A204.1 (cell line): Measurements from ENCODE around the gene ERGIC1.
"Not testable (repeated sequence)": the region's sequence is repeated elsewhere in the genome, so short reads cannot be mapped to it uniquely, and the experiment has no call there.

Experiments
- FAIRE-seq: peaks from 2 replicates; lab custom pipeline; 2012; peaks lifted over from hg19 to GRCh38; lab: Jason Lieb, UNC

ERGIC1 gene

DNA sequence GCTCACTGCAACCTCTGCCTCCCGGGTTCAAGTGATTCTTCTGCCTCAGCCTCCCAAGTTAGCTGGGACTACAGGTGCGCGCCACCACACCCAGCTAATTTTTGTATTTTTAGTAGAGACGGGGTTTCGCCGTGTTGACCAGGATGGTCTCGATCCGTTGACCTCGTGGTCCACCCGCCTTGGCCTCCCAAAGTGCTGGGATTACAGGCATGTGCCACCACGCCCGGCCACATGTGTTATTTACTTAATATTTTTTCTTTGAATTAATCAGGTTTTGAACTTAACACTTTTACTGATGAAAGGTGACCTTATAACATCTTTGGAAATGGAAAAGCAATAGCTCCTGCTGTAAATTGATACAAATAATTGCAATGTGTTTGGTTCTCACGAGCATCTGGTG, 13.5 kb downstream of the ERGIC1 start:
- not testable (repeated sequence) for FAIRE-seq

DNA sequence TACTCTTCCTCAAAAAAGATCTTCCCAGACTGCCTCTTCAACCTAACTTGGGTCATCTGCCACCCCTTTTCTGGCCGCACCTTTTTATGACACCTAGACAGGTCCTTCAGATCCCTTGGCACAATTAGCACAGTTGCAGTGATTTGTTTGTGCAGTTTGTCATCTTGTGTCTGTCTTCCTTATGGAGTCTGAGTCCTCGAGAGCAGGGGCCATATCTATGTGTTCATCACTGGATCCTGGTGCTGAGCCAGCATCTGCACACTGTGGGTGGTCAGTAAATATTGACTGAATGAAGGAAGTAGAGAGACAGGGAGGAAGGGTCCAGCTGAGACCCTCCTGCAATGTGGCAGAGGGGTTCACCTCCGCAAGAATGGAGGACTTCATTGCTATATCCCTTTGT, 14.4 kb downstream of the ERGIC1 start:
- FAIRE-seq = no peak

DNA sequence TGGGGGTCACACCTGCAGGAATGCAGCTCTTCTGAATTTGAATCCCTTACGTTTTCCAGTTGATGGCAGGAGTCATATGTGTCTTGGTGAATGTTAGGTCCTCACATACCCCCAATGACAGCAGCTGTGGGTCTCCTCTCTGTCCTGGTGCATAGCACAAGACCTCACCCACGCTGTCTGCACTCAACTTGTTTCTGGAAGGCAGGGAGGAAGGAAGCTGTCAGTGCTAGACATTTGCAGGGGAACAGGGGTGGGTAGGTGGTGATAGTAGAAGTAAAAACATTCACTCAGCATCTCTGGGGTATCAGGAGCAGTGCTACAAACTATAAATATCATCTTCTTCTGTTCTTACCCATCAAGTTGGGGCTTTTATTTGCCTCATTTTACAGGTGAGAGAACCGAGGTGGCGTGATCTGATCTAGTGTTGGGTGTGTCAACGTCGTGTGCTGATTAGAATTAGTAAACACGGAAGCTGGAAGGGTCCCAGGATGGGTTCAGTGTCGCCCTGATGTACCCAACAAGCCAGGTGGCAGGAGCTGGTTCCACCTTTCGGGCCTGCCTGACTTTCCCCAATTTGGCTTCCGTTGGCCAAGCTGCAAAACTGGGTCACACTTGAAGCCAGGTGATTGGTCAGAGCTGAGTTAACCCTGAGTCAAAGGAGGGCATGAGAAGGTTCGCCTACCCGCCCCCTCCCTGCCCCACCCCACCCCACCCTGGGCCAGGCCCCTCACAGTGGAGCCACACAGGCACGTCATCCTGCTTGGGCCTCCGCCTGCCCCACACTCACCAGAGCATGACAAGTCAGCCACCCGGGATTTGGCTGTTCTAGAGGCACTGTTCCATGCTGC, 15.8 kb downstream of the ERGIC1 start:
- no peak for FAIRE-seq

DNA sequence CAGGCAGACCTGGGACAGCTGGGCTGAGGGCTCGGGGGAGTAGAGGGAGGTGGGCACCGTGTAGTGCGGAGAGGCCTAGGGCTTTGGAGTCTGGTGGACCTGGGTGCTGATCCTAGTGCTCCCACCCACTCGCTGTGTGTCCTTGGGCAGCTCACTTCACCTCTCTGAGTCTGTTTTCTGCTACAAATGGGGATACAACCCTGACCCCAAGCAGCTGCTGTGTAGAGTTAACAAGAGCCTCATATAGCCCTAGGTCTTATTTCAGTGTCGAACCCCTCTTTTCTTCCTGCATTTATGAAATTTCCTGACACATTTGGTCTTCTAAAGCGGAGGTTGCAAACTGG, 16.4 kb downstream of the ERGIC1 start:
- FAIRE-seq = no peak

DNA sequence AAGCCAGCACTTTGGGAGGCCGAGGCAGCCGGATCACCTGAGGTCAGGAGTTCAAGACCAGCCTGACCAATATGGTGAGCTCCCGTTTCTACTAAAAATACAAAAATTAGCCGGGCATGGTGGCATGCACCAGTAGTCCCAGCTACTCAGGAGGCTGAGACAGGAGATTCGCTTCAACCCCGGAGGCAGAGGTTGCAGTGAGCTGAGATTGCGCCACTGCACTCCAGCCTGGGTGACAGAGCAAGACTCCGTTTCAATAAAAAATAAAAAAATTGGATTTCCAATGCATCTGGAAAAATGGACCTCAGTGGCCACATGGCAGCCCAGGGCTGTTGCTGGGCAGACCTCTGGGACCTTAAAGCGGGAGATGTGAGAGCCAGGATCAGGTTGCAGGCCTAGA, 17.2 kb downstream of the ERGIC1 start:
- FAIRE-seq = not testable (repeated sequence)

DNA sequence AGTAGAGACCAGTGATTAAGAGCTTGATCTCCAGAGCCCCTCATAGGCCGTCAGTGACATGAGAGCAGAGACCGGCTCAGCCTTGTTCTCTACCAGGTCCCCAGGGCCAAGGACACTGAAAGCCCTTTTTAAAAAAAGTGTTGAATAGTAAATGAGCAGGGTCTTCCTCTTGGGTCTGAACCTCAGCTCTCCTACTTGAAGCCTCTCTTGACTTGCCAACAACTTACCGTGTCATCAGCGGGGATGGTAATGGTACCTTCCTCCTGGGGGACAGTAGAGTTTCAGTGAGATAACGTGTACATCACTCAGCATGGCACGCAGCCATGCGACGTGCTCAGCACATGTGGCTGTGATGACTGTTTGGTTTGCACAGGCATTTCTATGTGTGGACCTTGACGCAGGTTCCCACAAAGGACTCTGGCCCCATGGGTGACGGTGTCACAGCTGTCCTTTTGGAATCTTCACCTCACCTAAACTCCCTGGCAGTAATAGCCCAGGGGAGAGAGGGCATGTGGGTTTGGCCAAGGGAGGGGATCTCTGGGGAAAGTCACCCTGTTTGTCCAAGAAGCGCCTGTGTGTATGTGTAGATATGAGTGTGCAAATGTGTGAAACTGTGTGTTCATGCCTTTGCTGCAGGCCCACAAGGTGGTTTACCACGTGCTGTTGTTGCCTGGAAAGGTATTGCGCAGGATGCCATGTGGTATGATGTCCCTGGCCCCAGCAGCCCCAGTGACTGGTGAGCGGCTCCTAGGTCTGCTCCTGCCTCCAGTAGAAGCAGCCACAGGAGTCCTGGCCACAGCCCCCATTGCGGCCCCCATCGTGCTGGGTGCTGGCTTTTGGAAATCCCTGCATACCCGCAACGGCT, 18.7 kb downstream of the ERGIC1 start:
- FAIRE-seq = no peak

DNA sequence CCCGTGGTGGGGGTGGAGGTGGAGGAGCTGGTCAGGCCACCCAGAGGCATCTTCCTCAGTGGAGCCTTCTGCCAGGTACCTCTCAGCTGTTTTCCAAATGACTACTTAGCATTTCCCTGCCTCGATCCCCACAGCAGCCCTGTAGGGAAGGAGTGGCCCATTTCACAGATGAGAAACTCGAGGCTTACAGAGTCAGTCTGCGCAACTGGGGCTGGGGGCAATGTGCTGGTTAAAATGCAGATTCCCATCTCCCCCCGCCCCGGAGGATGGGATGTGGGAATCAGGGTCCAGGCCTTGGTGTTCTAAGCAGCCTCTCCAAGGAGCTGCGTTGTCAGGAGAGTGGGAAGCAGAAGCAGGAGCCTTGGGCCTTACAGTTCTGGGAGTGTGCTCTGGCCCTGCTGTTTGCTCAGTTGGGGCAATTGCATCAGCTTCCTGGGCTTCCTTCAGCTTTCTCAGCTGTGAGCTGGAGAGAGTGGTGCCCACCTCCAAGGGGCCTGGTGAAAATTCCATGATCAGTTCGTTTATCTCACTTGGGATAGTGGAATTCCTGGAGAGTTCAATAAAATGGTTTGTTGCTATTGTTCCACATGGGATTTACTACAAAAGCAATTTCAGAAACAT, 19.4 kb downstream of the ERGIC1 start:
- no peak for FAIRE-seq

DNA sequence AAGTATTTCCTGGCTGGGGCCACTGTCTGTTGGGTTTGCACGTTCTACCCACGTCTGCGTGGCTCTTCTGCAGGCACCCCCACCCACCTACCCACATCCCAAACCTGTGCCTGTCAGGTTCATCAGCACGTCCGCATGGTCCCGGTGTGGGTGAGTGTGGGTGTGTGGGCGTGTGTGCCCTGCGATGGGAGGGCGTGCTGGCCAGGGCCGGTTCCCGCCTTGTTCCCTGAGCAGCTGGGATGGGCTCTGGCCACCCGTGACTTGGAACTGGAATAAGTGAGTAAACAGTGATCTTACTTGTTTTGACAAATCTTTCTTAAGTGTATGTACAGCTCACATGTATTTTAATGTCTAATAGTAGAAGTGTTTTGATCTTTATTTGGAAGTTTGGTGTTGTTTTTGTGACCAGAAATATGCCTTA, 20.4 kb downstream of the ERGIC1 start:
- no peak for FAIRE-seq

DNA sequence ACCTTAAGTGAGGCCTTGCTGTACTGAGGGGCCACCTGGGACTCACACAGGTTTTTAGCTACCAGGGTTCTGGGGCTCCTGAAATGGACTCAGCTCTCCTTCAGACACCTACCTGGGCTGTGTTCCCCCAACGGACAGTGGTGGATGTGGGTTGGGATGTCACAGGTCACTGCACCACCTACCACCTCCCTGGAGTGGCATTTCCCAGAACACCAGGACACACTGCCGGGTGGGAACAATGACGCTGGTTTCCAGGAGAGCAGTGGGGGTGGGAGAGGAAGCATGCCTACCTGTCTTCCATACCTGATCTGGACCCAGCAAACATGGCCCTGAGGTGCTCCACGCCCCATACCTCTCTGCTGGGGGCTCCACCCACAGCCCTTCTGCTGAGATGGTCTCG, 20.9 kb downstream of the ERGIC1 start:
- no peak for FAIRE-seq

DNA sequence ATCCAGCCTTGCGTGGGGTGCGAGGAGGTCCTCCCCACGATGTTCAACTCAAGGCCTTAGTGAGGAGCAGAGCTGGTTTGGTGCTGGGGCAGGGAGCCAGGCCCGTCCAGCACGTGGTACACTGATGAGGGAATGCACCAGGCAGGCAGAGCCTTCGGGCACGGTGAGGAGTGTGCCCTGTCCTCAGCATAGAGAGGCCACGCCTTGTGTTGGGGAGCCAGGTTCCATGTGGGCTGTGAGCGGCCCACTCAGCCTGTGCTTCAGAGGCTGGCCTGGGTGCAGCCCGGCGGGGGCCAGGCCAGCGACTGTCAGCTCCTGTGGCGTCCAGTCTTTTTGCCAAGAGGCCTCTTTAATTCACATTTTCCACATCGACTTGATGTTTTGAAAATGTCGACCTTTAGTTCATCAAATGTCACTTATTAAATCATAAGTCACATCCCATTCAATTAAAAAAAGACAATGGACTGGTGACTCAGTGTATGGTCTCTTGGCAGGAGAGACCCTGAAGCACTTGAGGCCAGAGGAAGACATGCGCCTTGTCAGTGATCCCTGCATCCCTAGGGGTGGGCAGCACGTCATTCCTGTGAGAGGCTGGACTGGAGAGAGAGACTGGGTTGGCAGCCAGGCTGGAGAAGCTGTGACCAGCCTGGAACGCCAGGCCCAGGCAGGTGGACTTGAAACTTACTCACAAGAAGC, 21.7 kb downstream of the ERGIC1 start:
- no peak for FAIRE-seq

DNA sequence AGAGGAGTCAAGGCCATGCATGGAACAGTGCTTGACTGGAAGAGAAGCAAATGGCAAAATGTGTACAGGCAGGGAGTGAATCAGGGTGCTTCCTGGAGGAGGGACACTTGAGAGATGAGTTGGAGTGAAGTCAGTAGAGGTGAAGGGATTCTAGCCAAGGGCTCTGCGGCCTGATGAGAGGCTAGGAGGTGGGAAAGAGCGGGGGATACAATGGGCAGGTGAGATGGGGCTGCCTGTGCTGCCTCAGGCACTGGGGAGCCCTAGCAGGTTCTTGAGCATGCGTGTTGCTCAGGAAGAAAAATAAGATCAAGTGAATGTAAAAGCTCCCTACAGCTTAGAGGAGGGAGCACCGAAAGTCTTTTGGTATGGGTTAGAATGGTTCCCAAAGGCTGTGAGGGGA, 22.3 kb downstream of the ERGIC1 start:
- no peak for FAIRE-seq

DNA sequence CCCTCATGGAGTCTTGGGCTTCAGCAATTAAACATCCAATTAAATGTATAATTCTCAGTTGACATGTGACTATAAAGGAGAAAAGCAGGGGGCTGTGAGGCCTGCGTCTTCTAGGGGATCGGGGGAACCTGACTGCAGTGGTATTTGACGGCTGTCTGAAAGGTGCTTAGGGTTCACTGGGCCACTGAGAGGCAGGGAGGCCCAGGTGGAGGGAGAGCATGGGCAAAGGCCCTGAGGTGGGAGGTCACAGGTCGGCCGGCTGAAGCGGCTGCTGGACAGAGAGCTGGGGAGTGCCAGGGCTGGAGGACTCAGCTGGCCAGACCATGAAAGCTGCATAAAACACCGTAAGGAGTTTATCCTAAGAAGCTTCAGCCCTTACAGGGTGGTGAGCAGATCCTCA, 23.9 kb downstream of the ERGIC1 start:
- no peak for FAIRE-seq

DNA sequence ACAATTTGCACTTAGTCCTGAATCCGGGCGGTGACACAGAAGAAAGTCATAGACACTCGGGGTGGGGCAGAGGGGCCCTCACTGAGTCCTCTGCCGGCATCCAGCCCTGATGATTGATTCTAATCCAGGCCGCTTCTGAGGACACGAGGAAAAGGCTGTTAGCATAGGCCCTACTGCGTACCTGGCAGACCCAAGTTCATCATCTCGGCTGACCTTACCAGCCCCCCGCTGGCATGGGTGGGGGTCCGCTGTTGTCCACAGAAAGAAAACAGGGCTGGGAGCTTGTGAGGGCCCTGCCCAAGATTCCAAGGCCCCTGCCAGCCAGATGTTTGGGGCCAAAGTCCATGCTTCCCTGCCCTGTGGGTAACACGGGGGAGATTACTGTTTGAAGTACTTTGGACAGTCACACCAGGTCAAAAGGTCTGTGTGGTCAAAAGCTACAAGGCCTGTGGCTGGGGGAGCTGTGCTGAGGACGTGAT, 24.5 kb downstream of the ERGIC1 start:
- FAIRE-seq = no peak

DNA sequence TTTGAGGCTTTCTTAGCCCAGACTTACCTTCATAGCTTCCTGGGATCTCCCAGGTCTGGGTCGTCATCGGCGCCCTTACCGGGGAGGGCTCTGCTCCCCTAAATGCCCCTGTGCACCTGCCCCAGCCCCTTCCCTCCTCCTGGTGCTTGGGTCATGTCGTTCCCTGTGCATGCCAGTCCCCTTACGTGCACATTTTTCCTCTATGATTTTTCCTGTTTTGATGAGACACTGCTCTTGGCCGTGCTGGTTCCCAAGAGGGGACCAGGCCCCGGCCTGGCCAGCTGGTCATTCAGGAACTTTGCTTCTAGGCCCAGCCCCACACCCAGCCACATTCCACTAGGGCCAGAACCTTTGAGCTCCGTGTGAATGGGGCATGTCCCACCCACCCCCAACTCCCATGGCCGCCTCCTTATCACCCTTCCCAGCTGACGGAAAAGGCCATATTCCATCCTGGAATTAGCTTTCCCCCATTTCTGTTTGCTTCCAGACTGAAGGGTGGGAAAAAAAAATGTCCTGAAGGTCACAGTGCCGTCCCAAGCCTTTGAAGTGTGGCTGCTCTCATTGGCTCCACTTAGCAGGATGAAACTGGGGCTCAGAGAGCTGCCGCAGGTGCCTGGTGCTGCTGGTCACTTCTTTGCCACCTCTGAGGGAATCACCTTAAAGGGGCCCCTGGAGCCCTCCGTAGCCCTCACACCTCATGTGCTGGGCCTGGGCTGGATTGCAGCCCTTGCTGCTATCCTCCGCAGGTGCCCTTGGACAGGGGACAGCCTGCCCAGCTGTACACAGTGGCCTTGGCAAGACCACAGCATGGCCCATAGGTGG, 25.1 kb downstream of the ERGIC1 start:
- no peak for FAIRE-seq

DNA sequence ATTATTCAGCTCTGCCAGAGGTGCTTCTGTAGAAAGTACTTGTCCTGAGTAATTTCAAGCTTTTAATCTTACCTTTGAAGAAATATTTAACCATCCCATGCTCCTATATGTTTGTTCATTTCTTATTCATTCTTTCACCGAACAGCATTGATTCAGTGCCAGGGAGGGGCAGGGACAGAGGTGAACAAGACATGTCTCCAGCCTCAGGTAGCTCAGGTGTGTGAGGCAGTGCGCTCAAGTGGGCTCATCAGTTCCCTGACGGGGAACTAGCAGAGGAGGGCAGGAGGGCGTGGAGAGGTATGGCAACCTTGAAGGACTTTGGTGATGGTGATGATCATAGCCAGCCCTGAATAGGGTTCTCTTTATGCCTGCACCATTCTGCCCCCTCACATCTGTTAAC, 25.9 kb downstream of the ERGIC1 start:
- no peak for FAIRE-seq

DNA sequence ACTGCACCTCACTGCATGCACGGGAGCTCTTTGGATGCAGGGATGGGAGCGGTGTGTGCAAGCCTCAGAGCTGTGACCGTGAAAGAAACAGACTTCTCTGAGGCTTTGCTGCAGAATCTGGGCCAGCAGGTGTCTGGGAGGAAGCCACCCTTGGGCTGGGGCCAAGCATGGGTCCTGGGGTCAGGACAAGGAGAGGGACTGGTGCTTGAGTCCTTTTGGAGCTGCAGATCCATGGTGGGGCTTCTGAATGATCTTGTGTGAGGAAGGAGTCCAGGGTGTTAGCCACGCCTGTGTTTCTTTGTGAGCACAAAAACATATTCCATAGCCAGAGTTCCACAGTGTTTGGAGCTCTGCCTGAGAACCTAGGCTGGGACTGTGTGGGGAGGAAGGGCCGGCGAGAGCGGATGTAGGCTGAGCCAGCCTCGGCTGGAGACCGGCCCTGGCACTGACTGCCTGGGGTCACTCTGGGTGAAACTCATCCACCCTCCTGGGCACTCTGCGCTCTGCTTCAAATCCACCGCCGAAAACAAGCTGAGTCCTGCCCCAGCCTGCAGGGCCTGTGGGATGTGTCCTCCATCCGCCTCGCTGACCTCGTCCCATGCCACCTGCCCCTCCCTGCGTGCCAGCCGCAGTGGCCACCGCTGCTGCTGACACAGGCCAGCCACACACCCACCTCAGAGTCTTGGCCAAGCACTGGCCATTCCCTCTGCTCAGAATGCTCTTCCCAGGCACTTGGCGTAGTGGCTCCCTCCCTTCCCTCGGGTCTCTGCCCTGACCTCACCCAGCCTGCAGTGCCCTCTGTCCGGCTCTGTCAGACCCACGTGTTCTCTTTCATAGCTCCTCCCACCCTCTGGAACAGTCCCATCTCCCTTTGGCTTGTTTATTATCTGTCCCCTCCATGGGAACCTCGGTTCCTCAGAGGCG, 26.7 kb downstream of the ERGIC1 start:
- no peak for FAIRE-seq

DNA sequence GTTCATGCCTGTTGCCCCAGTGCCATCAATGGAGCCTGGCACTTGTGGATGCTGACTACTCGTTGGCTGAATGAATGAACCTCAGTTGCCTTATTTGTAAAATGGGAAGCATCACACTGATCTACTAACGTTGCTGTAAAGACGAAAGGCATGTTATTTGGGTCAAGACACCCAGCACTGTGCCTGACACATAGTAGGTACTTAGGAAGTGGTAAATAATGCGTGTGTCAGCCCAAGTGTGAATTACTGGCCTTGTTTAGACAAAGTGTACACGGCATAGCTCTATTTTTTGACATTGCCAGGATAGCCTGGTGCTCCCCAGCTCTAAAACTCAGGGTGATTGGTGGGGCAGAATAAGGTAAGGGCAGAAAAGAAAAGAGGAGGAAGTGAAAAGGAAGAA, 27.4 kb downstream of the ERGIC1 start:
- no peak for FAIRE-seq

DNA sequence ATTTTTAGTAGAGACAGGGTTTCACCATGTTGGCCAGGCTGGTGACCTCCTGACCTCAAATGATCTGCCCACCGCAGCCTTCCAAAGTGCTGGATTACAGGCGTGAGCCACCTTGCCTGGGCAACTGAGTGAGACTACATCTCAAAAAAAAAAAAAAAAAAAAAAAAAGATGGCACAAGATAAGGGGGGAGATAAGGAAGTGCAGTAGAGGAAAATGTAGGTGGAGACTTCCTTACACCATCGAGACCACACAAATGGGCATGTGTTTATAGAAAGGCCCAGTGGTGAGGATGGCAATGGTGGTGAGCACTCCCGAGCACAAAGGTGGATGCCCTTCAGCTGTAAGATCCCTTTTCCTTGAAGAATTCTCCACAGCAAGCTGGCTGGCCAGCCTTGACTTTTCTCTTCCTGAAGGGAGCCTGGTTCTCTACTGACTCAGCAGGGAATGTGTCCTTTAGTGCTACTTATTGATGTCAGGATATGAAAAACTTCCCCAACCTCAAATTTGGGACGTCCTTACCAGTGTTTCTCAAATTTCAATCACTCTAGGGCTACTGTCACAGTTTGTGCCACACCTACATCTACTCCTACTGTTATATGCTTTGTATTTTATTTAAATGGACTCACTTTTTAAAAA, 28.2 kb downstream of the ERGIC1 start:
- no peak for FAIRE-seq

DNA sequence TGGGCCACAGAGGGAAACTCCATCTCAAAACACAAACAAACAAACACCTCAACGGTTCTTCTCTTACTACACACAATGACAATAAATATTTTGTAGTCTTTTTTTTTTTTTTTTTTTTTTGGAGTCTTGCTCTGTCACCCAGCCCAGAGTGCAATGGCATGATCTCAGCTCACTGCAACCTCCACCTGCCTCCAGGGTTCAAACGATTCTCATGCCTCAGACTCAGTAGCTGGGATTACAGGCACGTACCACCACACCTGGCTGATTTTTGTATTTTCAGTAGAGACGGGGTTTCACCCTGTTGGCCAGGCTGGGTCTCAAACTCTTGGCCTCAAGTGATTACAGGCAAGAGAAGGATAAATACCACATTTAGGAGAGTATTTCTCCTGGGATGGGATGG, 30.1 kb downstream of the ERGIC1 start:
- FAIRE-seq = not testable (repeated sequence)

DNA sequence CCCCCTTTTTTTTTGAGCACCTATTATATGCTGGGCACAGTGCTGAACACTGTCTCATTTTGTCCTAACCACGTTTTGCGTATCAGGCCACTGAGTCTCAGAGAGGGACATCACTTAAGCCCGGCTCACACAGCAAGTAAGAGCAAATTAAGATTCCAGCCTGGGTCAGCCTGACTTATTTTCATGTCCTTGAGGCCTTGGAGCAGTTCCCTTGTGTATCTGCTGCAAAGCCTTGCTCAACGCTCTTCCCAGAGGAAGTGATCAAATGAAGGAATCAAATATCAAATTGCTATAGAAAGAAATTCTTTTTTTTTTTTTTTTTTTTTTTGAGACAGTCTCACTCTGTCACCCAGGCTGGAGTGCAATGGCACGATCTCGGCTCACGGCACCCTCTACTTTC, 30.7 kb downstream of the ERGIC1 start:
- no peak for FAIRE-seq
